ENCODE measurements around the gene CSPG4. TPM values are rescaled to one million over a fixed set of nuclear protein-coding genes. Genes with fewer than 3 reads are reported as not detected.
A peak's percentile ranks its signal among the peaks of the same experiment; 100 is the strongest.
"Not testable (repeated sequence)": the region's sequence is repeated elsewhere in the genome, so short reads cannot be mapped to it uniquely, and the experiment has no call there.

The CSPG4 gene
- polyA plus RNA-seq, 1 experiment, result 24.1 TPM

- CTCF ChIA-PET, result interaction anchor here (1.2 kb wide), 1 partner anchor 14 kb away, joined by 5 read pairs; no protein-coding TSS in a partner anchor
- POLR2A ChIA-PET, result not testable (repeated sequence)
These were observed 12.4 kb downstream of the CSPG4 start for GRCh38 chr15:75699961-75700874.

DNA sequence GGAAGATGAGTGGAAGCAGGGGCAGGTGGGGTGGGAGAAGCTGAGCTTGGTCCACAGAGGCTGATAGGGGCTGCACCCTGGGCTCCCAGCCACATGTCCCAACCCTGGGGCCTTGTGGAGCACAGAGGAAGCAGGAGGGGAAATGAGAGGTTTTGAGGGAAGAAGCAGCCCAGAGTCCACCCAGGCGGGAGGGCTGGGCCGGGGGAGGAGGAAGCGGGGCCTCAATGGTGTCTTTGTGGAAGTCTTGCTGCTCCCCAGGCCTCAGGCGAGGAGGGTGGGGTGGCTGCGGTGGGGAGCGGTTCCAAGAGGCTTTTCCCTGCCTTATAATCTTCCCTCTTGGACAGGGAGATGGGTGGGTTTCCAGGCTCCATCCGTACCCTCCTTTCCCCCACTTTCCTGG is 13.1 kb downstream of the CSPG4 start:
- POLR2A ChIA-PET; DNase-seq (ENCODE audit: low read depth); H3K4me3 ChIP-seq (ENCODE audit: low read depth, low read length); H3K27me3 ChIP-seq (ENCODE audit: control insufficient read depth, insufficient read depth, low read length); CTCF ChIA-PET; H3K36me3 ChIP-seq (ENCODE audit: control insufficient read depth, insufficient read depth, low read length): not testable (repeated sequence)

More at GRCh38 chr15:75699961-75700874, 12.4 kb downstream of the CSPG4 start:
- DNase-seq (ENCODE audit: low read depth), result peak; percentile 38
- H3K36me3 ChIP-seq (ENCODE audit: control insufficient read depth, insufficient read depth, low read length); H3K27me3 ChIP-seq (ENCODE audit: control insufficient read depth, insufficient read depth, low read length); H3K4me3 ChIP-seq (ENCODE audit: low read depth, low read length): not testable (repeated sequence)

DNA sequence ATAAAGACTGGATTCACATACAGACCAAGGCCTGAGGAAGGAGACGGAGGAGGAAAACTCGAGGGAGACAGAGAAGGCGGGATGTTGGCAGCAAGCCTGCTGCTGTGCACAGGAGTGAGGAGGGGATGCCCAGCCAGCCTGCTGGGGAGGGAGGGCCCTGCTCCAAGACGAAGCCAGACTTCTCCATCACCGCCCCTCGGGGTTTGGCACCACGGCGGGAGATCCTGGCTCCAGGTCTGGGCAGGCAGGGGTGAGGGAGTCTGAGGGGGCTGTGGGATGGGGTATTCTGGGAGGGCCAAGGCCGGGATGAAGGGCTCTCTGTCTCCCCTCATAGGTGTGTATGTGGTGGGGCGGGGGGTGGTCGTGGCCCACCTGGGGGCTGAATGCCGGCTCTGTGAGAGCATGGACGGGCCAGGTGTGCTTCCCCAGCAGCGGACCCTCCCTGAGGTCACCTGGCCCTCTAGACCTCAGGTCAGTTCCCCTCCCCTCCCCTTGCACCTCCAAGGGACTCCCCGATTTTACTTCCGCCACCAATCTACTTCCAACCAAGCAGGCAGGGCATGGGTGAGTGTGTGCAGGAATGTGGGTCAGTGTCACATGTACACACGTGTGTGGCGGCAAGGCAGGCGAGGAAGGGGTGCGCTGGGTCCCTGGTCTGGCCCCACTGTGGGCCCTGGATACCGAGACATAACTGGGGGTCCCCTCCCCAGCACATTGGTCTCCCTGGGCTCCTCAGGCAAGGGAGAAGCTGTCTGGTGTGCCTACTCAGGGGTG is 14.5 kb downstream of the CSPG4 start:
- DNase-seq (ENCODE audit: low read depth); H3K27me3 ChIP-seq (ENCODE audit: control insufficient read depth, insufficient read depth, low read length); H3K36me3 ChIP-seq (ENCODE audit: control insufficient read depth, insufficient read depth, low read length); H3K4me3 ChIP-seq (ENCODE audit: low read depth, low read length); CTCF ChIA-PET; POLR2A ChIA-PET: not testable (repeated sequence)

DNA sequence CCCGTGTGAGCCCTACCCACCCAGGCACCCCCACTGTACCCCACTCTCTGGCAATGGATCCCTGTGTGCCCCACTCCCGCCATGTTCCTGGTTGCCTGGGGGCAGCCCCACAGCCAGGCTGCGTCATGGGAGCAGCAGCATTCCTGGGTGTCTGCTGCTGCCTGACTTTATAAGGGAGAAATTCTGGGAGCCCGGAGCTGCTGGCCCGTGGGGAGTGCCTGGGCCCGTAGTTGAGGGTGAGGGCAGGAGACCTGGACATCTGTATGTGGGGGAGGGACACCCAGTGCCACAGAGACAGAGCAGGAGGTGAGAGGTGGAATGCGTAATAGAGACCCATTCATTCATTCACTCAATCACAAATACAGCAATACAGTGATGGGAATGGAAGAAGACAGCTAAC is 15.1 kb downstream of the CSPG4 start:
- ChIA-PET CTCF (no interaction called here), POLR2A (no interaction called here)
- DNase-seq (ENCODE audit: low read depth), result no peak
- Histone ChIP-seq H3K36me3 (ENCODE audit: control insufficient read depth, insufficient read depth, low read length) (peaks cover 2% of the 10 kb centered on the region), H3K4me3 (ENCODE audit: low read depth, low read length) (no peak overlapping the region), H3K27me3 (ENCODE audit: control insufficient read depth, insufficient read depth, low read length) (no peaks in the 10 kb centered on the region)
- TF ChIP-seq CTCF (IDR thresholded peaks at IDR 0.05; ENCODE audit: insufficient read depth, low read depth, low read length), result no peak

GRCh38 chr15:75696854-75697259 is 15.8 kb downstream of the CSPG4 start:
- DNase-seq (ENCODE audit: low read depth), result no peak
- Histone ChIP-seq H3K27me3 (ENCODE audit: control insufficient read depth, insufficient read depth, low read length) (no peaks in the 10 kb centered on the region), H3K4me3 (ENCODE audit: low read depth, low read length) (no peak overlapping the region), H3K36me3 (ENCODE audit: control insufficient read depth, insufficient read depth, low read length) (no peaks in the 10 kb centered on the region)
- no peak for TF ChIP-seq CTCF (IDR thresholded peaks at IDR 0.05; ENCODE audit: insufficient read depth, low read depth, low read length)
- ChIA-PET POLR2A (no interaction called here), CTCF (no interaction called here)

- CTCF ChIA-PET, result no interaction called here
- Histone ChIP-seq H3K36me3 (ENCODE audit: control insufficient read depth, insufficient read depth, low read length) (no peaks in the 10 kb centered on the region), H3K27me3 (ENCODE audit: control insufficient read depth, insufficient read depth, low read length) (no peaks in the 10 kb centered on the region), H3K4me3 (ENCODE audit: low read depth, low read length) (no peak overlapping the region)
- POLR2A ChIA-PET, result no interaction called here
- DNase-seq (ENCODE audit: low read depth), result no peak
- TF ChIP-seq CTCF (IDR thresholded peaks at IDR 0.05; ENCODE audit: insufficient read depth, low read depth, low read length), result no peak
These were observed 16.3 kb downstream of the CSPG4 start for GRCh38 chr15:75696311-75696720.

Data from BJ (cell line).